Measurements from ENCODE around the gene OXT. TPM values are rescaled to one million over a fixed set of nuclear protein-coding genes. Genes with fewer than 3 reads are reported as not detected.

Gene OXT
- total RNA-seq, 1 donor = not detected

DNA sequence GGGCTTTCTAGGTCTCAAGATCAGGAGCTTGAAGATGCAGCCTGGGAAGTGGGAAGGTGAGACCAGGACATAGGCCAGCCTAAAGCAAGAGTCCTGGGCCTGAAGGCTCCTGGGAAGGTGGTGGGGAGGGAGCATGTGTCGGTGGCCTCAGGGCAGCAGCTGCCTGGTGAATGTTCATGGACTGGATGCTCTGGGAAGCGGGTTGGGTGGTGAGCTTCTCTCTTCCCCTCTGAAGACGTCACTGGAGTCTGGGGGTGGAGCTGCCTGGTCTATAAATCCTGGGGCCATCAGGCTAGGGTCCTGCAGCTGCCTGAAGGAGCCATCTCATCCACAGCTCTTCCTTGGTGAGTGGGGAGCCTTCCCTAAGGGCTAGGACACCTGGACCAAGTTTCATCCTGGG lies 28.1 kb upstream of the OXT start, which contains the start of gene GNRH2:
Gene GNRH2, plus strand, starts transcription at position 301 of the 400 bp plus-strand sequence. CDS start 793 bp downstream, outside the sequence.
- Histone ChIP-seq H3K36me3 (ENCODE audit: insufficient read depth, low read length) (peaks cover 11% of the 10 kb centered on the region), H2AFZ (ENCODE audit: low read length) (no peak within 1 kb of the TSS), H3K27ac (ENCODE audit: low read depth, low read length) (no peak within 1 kb of the TSS), H3K4me2 (ENCODE audit: insufficient read depth, low read length) (no peak within 1 kb of the TSS), H3K4me3 (ENCODE audit: insufficient read depth, low read length) (no peak within 1 kb of the TSS), H3K79me2 (ENCODE audit: insufficient read depth, low read length) (peaks cover 11% of the 10 kb centered on the region), H3K4me1 (ENCODE audit: insufficient read depth, low read length) (peaks cover 15% of the 10 kb centered on the region), H3K9me3 (ENCODE audit: low read depth, low read length) (no peaks in the 10 kb centered on the region), H3K27me3 (ENCODE audit: insufficient read depth, low read length) (no peaks in the 10 kb centered on the region), H4K20me1 (ENCODE audit: insufficient read depth, low read length) (no peaks in the 10 kb centered on the region)
- DNase-seq (ENCODE audit: insufficient read length, low spot score, missing footprints) = no peak
- no peak for TF ChIP-seq CTCF (IDR thresholded peaks at IDR 0.05; ENCODE audit: extremely low read depth, low read depth, low read length)

DNA sequence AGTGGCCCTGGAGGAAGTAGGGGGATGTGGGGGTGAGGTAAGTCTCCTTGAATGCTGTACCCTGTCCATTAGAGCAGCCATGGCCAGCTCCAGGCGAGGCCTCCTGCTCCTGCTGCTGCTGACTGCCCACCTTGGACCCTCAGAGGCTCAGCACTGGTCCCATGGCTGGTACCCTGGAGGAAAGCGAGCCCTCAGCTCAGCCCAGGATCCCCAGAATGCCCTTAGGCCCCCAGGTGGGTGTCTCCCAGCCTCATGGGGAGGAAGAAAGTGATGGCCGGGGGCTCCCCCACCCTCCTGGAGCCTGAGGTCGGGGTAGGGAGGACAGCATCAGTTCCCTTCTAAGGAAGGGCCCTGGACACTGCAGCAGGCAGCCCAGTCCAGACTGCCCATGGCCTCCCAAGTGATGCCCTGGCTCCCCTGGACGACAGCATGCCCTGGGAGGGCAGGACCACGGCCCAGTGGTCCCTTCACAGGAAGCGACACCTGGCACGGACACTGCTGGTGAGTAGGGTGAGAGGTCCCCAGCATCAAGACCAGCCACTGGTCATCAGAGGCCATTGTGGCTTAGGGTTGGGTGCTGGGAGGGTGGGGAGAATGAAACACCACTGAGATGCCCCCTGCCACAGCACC lies 27.0 kb upstream of the OXT start:
- Histone ChIP-seq H3K4me2 (ENCODE audit: insufficient read depth, low read length) (no peak overlapping the region), H3K36me3 (ENCODE audit: insufficient read depth, low read length) (peaks cover 22% of the 10 kb centered on the region), H3K4me1 (ENCODE audit: insufficient read depth, low read length) (peaks cover 15% of the 10 kb centered on the region), H2AFZ (ENCODE audit: low read length) (no peak overlapping the region), H3K27ac (ENCODE audit: low read depth, low read length) (peak overlapping the region; percentile 80), H3K9me3 (ENCODE audit: low read depth, low read length) (no peaks in the 10 kb centered on the region), H3K4me3 (ENCODE audit: insufficient read depth, low read length) (no peak overlapping the region), H3K27me3 (ENCODE audit: insufficient read depth, low read length) (no peaks in the 10 kb centered on the region), H4K20me1 (ENCODE audit: insufficient read depth, low read length) (no peaks in the 10 kb centered on the region), H3K79me2 (ENCODE audit: insufficient read depth, low read length) (peaks cover 11% of the 10 kb centered on the region)
- no peak for TF ChIP-seq CTCF (IDR thresholded peaks at IDR 0.05; ENCODE audit: extremely low read depth, low read depth, low read length)
- DNase-seq (ENCODE audit: insufficient read length, low spot score, missing footprints) = no peak

- Histone ChIP-seq H2AFZ (ENCODE audit: low read length) (peak overlapping the region; percentile 72), H3K4me1 (ENCODE audit: insufficient read depth, low read length) (peaks cover 15% of the 10 kb centered on the region), H3K4me2 (ENCODE audit: insufficient read depth, low read length) (peak overlapping the region; percentile 81), H4K20me1 (ENCODE audit: insufficient read depth, low read length) (no peaks in the 10 kb centered on the region), H3K9me3 (ENCODE audit: low read depth, low read length) (no peaks in the 10 kb centered on the region), H3K4me3 (ENCODE audit: insufficient read depth, low read length) (peak overlapping the region; percentile 94), H3K36me3 (ENCODE audit: insufficient read depth, low read length) (peaks cover 26% of the 10 kb centered on the region), H3K79me2 (ENCODE audit: insufficient read depth, low read length) (peaks cover 11% of the 10 kb centered on the region), H3K27me3 (ENCODE audit: insufficient read depth, low read length) (no peaks in the 10 kb centered on the region), H3K27ac (ENCODE audit: low read depth, low read length) (peak overlapping the region; percentile 80)
- DNase-seq (ENCODE audit: insufficient read length, low spot score, missing footprints) = peak; percentile 98
- TF ChIP-seq CTCF (IDR thresholded peaks at IDR 0.05; ENCODE audit: extremely low read depth, low read depth, low read length) = no peak
Measured at GRCh38 chr20:3045042-3045815, 26.2 kb upstream of the OXT start.

All from osteoblast (primary cell).